Measurements from ENCODE around the gene DNAI4.

DNAI4 gene

DNA sequence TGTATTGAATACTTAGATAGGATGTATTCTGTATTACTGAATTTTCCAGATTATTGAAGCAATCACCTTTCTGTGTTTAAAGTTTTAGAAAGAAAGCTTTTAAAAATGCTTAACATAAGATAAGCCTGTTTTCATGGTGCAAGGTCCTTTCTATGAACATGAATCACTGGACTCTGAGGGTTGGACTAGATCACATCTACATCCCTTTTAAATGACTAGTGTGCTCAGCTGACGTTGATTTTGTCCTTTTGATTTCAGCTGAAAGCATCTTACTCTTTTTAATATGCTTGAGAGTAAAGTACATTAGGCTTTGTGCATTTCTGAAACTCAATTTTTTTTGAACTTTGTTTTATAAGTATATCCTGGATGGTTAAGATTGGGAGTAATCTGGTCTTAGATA is 16.3 kb upstream of the DNAI4 start:
- Histone ChIP-seq H3K27ac (ENCODE audit: low read depth, low read length) (no peak overlapping the region), H3K27me3 (ENCODE audit: insufficient read depth, low read length) (no peaks in the 10 kb centered on the region), H3K36me3 (ENCODE audit: insufficient read depth, low read length) (peaks cover 32% of the 10 kb centered on the region), H3K4me3 (ENCODE audit: low read length) (no peak overlapping the region), H3K9ac (ENCODE audit: low read depth, low read length) (no peak overlapping the region), H3K9me3 (ENCODE audit: insufficient read depth, low read depth, low read length) (no peaks in the 10 kb centered on the region), H3K4me1 (ENCODE audit: insufficient read depth, low read length) (peaks cover 12% of the 10 kb centered on the region; the same call in 1 of the 2 replicates)
- 89% methylated on average over 1 of the region's 1 CpG for WGBS

- Histone ChIP-seq H3K27me3 (ENCODE audit: insufficient read depth, low read length) (no peaks in the 10 kb centered on the region), H3K9me3 (ENCODE audit: insufficient read depth, low read depth, low read length) (no peaks in the 10 kb centered on the region), H3K27ac (ENCODE audit: low read depth, low read length) (no peak overlapping the region), H3K4me1 (ENCODE audit: insufficient read depth, low read length) (peaks cover 17% of the 10 kb centered on the region; the same call in 1 of the 2 replicates), H3K36me3 (ENCODE audit: insufficient read depth, low read length) (peaks cover 24% of the 10 kb centered on the region; the same call in 1 of the 2 replicates), H3K9ac (ENCODE audit: low read depth, low read length) (no peak overlapping the region), H3K4me3 (ENCODE audit: low read length) (no peak overlapping the region)
Observed at GRCh38 chr1:66938613-66939012, 14.0 kb upstream of the DNAI4 start.

GRCh38 chr1:66937529-66938234 is 13.0 kb upstream of the DNAI4 start:
- Histone ChIP-seq H3K9ac (ENCODE audit: low read depth, low read length) (no peak overlapping the region), H3K27ac (ENCODE audit: low read depth, low read length) (no peak overlapping the region), H3K9me3 (ENCODE audit: insufficient read depth, low read depth, low read length) (no peaks in the 10 kb centered on the region), H3K4me3 (ENCODE audit: low read length) (no peak overlapping the region), H3K27me3 (ENCODE audit: insufficient read depth, low read length) (no peaks in the 10 kb centered on the region), H3K36me3 (ENCODE audit: insufficient read depth, low read length) (peaks cover 20% of the 10 kb centered on the region; the same call in 1 of the 2 replicates), H3K4me1 (ENCODE audit: insufficient read depth, low read length) (peaks cover 25% of the 10 kb centered on the region)
- WGBS: 0% methylated on average over 1 of the region's 1 CpG

DNA sequence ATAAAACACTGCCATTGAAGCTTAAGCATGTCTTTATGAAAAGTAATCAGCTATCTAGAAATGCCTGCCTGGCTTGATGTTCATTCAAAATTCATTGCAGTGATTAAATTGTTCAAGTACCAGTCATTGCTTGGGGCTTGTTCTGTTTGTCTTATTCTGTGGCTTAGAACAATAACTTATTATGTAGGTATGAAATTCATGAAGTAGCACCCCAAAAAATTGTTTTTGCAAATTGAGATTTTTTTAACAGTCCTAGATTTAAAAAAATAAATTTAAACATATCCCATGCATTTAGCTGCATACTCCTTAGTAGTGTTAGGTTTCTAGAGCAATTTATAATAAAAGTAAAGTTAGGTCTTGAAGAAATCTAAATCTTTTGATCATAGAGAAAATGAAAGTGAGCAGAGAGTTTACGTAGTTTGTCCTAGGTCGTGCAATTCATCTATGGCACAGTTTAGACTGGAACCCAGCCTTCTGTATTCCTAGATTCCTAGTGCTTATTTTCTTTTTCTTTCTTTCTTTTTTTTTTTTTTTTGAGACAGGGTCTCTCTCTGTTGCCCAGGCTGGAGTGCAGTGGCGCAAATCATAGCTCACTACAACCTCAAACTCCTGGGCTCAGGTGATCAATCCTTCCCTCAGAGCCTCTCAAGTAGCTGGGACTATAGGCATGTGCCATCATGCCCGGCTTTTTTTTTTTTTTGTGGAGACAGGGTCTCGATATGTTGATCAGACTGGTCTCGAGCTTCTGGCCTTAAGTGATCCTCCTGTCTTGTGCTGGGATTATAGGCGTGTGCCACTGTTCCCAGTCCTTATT is 9.4 kb upstream of the DNAI4 start:
- Histone ChIP-seq H3K36me3 (ENCODE audit: insufficient read depth, low read length) (no peaks in the 10 kb centered on the region), H3K4me1 (ENCODE audit: insufficient read depth, low read length) (peaks cover 21% of the 10 kb centered on the region; the same call in 1 of the 2 replicates), H3K9me3 (ENCODE audit: insufficient read depth, low read depth, low read length) (no peaks in the 10 kb centered on the region), H3K27ac (ENCODE audit: low read depth, low read length) (no peak overlapping the region), H3K4me3 (ENCODE audit: low read length) (no peak overlapping the region), H3K9ac (ENCODE audit: low read depth, low read length) (no peak overlapping the region), H3K27me3 (ENCODE audit: insufficient read depth, low read length) (no peaks in the 10 kb centered on the region)
- 93% methylated on average over 7 of the region's 7 CpGs for WGBS

DNA sequence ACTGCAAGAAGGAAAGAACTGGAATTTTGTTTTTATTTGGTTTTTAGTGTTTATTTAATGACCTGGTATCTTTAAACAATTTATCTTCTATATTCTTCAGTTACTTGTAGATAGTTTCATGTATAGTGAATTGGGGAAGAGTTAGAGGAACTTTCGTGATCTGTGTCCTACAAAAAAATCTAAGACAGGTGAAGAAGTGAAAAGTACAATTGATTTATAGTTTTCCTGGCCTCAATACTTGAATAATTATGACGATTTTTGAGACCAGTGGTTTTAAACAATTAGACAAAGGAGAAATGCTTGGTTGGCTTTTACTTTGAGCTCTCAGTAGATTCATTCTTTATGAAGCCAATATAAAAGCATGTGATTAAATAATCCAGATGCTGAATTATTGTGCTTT is 7.6 kb upstream of the DNAI4 start:
- H3K4me3 ChIP-seq (ENCODE audit: low read length): peak overlapping the region; percentile 99; the same call in 1 of the 2 replicates
- no peaks in the 10 kb centered on the region for H3K9me3 ChIP-seq (ENCODE audit: insufficient read depth, low read depth, low read length)
- H3K9ac ChIP-seq (ENCODE audit: low read depth, low read length): no peak overlapping the region
- H3K36me3 ChIP-seq (ENCODE audit: insufficient read depth, low read length): 0 out of 2 replicates have a peak, but pooled peaks cover 3% of the 10 kb centered on the region
- no peaks in the 10 kb centered on the region for H3K27me3 ChIP-seq (ENCODE audit: insufficient read depth, low read length)
- WGBS: 80% methylated on average over 2 of the region's 2 CpGs
- no peak overlapping the region for H3K27ac ChIP-seq (ENCODE audit: low read depth, low read length)
- H3K4me1 ChIP-seq (ENCODE audit: insufficient read depth, low read length): peaks cover 21% of the 10 kb centered on the region; the same call in 1 of the 2 replicates

- Histone ChIP-seq H3K4me1 (ENCODE audit: insufficient read depth, low read length) (peaks cover 24% of the 10 kb centered on the region), H3K4me3 (ENCODE audit: low read length) (peak overlapping the region; percentile 99), H3K27me3 (ENCODE audit: insufficient read depth, low read length) (no peaks in the 10 kb centered on the region), H3K9ac (ENCODE audit: low read depth, low read length) (peak overlapping the region; percentile 89; the same call in 1 of the 2 replicates), H3K36me3 (ENCODE audit: insufficient read depth, low read length) (0 out of 2 replicates have a peak, but pooled peaks cover 3% of the 10 kb centered on the region), H3K27ac (ENCODE audit: low read depth, low read length) (no peak overlapping the region), H3K9me3 (ENCODE audit: insufficient read depth, low read depth, low read length) (no peaks in the 10 kb centered on the region)
- 26% methylated on average over 4 of the region's 4 CpGs for WGBS
Observed at GRCh38 chr1:66931590-66931989, 6.9 kb upstream of the DNAI4 start.

DNA sequence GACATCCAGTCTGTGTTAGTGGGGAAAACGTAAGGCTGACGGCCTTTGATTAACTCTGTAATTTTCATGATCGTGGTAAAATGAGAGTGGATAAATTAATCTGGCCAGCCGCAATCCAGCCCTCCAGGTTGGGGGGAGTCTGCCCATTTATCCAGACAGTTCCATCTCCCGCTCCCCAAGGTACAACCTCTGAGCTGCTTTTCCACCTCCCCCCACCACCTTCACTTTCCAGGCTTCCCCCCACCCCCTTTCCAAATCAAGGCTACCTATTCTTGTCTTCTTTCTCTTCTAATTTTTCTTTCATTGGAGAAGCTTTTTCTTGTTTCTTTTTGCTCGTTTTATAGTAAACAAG is 6.1 kb upstream of the DNAI4 start:
- H3K4me1 ChIP-seq (ENCODE audit: insufficient read depth, low read length): peaks cover 29% of the 10 kb centered on the region
- H3K9ac ChIP-seq (ENCODE audit: low read depth, low read length): peak overlapping the region; percentile 89
- peak overlapping the region; percentile 99 for H3K4me3 ChIP-seq (ENCODE audit: low read length)
- H3K27me3 ChIP-seq (ENCODE audit: insufficient read depth, low read length): no peaks in the 10 kb centered on the region
- WGBS: 0% methylated on average over 6 of the region's 6 CpGs
- 0 out of 2 replicates have a peak, but pooled peaks cover 3% of the 10 kb centered on the region for H3K36me3 ChIP-seq (ENCODE audit: insufficient read depth, low read length)
- H3K9me3 ChIP-seq (ENCODE audit: insufficient read depth, low read depth, low read length): no peaks in the 10 kb centered on the region
- H3K27ac ChIP-seq (ENCODE audit: low read depth, low read length): peak overlapping the region; percentile 97

- Histone ChIP-seq H3K4me1 (ENCODE audit: insufficient read depth, low read length) (peaks cover 29% of the 10 kb centered on the region), H3K9me3 (ENCODE audit: insufficient read depth, low read depth, low read length) (no peaks in the 10 kb centered on the region), H3K27me3 (ENCODE audit: insufficient read depth, low read length) (no peaks in the 10 kb centered on the region), H3K9ac (ENCODE audit: low read depth, low read length) (peak overlapping the region; percentile 89), H3K4me3 (ENCODE audit: low read length) (peak overlapping the region; percentile 99), H3K36me3 (ENCODE audit: insufficient read depth, low read length) (0 out of 2 replicates have a peak, but pooled peaks cover 3% of the 10 kb centered on the region), H3K27ac (ENCODE audit: low read depth, low read length) (peak overlapping the region; percentile 97)
- whole genome bisulfite sequencing: under 1% methylated on average over 83 of the region's 83 CpGs
Observed at GRCh38 chr1:66929999-66930822, 5.6 kb upstream of the DNAI4 start.

DNA sequence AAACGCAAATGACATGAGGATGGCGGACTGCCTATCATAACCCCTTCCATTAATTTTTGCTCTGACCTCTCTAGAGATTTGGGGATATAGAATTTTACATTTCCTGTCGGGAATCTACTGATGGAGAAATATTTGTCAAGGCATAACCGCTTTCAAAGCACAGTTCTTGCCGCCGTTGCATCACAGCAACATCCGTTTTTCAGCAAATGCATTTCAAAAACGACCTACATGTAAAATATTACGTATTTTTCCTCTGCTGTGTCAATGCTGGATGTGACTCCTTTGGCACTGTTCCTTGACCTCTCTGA is 5.0 kb upstream of the DNAI4 start:
- Histone ChIP-seq H3K4me3 (ENCODE audit: low read length) (peak overlapping the region; percentile 99), H3K9ac (ENCODE audit: low read depth, low read length) (no peak overlapping the region), H3K27ac (ENCODE audit: low read depth, low read length) (no peak overlapping the region), H3K9me3 (ENCODE audit: insufficient read depth, low read depth, low read length) (no peaks in the 10 kb centered on the region), H3K36me3 (ENCODE audit: insufficient read depth, low read length) (0 out of 2 replicates have a peak, but pooled peaks cover 3% of the 10 kb centered on the region), H3K27me3 (ENCODE audit: insufficient read depth, low read length) (no peaks in the 10 kb centered on the region), H3K4me1 (ENCODE audit: insufficient read depth, low read length) (peaks cover 29% of the 10 kb centered on the region)
- WGBS: 45% methylated on average over 9 of the region's 9 CpGs

DNA sequence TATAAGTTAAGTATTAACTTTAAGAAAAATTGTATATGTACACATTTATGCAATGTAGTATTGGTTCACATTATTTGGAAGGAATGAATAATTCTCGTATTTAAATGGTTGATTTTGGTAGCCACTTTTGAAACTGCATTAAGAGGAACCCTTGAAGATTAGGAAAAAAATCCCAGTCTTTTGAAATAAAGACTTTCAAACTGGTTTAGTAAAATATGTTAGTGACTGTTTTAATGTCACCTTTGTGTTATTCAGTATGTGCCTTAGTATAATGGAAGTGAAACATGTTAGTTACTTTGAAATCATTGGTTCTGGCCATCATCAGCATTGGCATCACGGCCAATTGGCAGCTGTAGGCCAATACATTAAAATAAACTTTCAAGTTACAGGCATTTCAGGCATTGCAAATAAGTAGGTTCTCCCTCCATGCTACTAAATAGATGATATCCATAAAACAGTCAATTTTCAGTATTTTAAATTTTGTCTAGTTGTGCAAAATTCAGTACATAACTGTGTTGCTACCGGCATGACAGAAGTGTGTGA is 4.6 kb upstream of the DNAI4 start:
- no peak overlapping the region for H3K9ac ChIP-seq (ENCODE audit: low read depth, low read length)
- H3K4me1 ChIP-seq (ENCODE audit: insufficient read depth, low read length): peaks cover 29% of the 10 kb centered on the region
- H3K27me3 ChIP-seq (ENCODE audit: insufficient read depth, low read length): no peaks in the 10 kb centered on the region
- no peak overlapping the region for H3K27ac ChIP-seq (ENCODE audit: low read depth, low read length)
- 0 out of 2 replicates have a peak, but pooled peaks cover 3% of the 10 kb centered on the region for H3K36me3 ChIP-seq (ENCODE audit: insufficient read depth, low read length)
- no peaks in the 10 kb centered on the region for H3K9me3 ChIP-seq (ENCODE audit: insufficient read depth, low read depth, low read length)
- H3K4me3 ChIP-seq (ENCODE audit: low read length): peak overlapping the region; percentile 99
- 90% methylated on average over 2 of the region's 3 CpGs for WGBS
